ENCODE data around the gene TRIP4.
"Not testable (repeated sequence)": the region's sequence is repeated elsewhere in the genome, so short reads cannot be mapped to it uniquely, and the experiment has no call there.

Gene TRIP4

GRCh38 chr15:64383760-64384159 lies 3.9 kb upstream of the TRIP4 start:
- DNase-seq = no peak

- DNase-seq = no peak
Observed at GRCh38 chr15:64386291-64386690, 1.3 kb upstream of the TRIP4 start.

GRCh38 chr15:64389036-64389435 lies 1.4 kb downstream of the TRIP4 start:
- DNase-seq = no peak

GRCh38 chr15:64392471-64392870 lies 4.8 kb downstream of the TRIP4 start:
- not testable (repeated sequence) for DNase-seq

GRCh38 chr15:64396789-64397188 lies 9.2 kb downstream of the TRIP4 start:
- no peak for DNase-seq

GRCh38 chr15:64398575-64398974 lies 10.9 kb downstream of the TRIP4 start:
- DNase-seq = no peak

GRCh38 chr15:64400583-64400982 lies 12.9 kb downstream of the TRIP4 start:
- DNase-seq = no peak

- DNase-seq = no peak
Observed at GRCh38 chr15:64412216-64412615, 24.6 kb downstream of the TRIP4 start.

GRCh38 chr15:64422697-64423096 lies 35.1 kb downstream of the TRIP4 start:
- no peak for DNase-seq

GRCh38 chr15:64423970-64424369 lies 36.3 kb downstream of the TRIP4 start:
- no peak for DNase-seq

GRCh38 chr15:64425221-64425620 lies 37.6 kb downstream of the TRIP4 start:
- no peak for DNase-seq

- DNase-seq = no peak
Observed at GRCh38 chr15:64426845-64427465, 39.3 kb downstream of the TRIP4 start.

GRCh38 chr15:64429448-64429847 lies 41.8 kb downstream of the TRIP4 start:
- DNase-seq = no peak

GRCh38 chr15:64430000-64430735 lies 42.5 kb downstream of the TRIP4 start:
- DNase-seq = peak; percentile 26

GRCh38 chr15:64437982-64438381 lies 50.3 kb downstream of the TRIP4 start:
- no peak for DNase-seq

GRCh38 chr15:64438653-64439447 lies 51.2 kb downstream of the TRIP4 start:
- no peak for DNase-seq

- no peak for DNase-seq
Observed at GRCh38 chr15:64441852-64442251, 54.2 kb downstream of the TRIP4 start.

- no peak for DNase-seq
Observed at GRCh38 chr15:64443016-64443415, 55.4 kb downstream of the TRIP4 start.

- no peak for DNase-seq
Observed at GRCh38 chr15:64443747-64444621, 56.3 kb downstream of the TRIP4 start.

GRCh38 chr15:64444836-64445235 lies 57.2 kb downstream of the TRIP4 start:
- no peak for DNase-seq

- DNase-seq = no peak
Observed at GRCh38 chr15:64447536-64448315, 60.1 kb downstream of the TRIP4 start.

Data from NCI-H187 treated with DMSO at 0.1 percent for 48 hours (cell line).